Adrenal gland (tissue), 5 donors: ENCODE data around the gene ARHGAP8.

Experiments
- POLR2A ChIP-seq, 2 donors: fragments of 450-650 bp; IDR thresholded peaks; one replicate each; pipeline ENCODE4 v1.6.1; 2017; ENCODE audit warnings: antibody characterized with exemption in 2 of 2, mild to moderate bottlenecking in 2 of 2, moderate library complexity in 1 of 2
- TF ChIP-seq, protein P1 (sequence below), 6 experiments: fragments of 450-650 bp in 4 of 6; fragments of 200-600 bp in 2 of 6; sonication (generic) in 1 of 6; IDR thresholded peaks; 1 replicate in 5 of 6; 2 replicates in 1 of 6; pipeline versions ENCODE4 v1.5.1 to v1.8.0; 2016 to 2021; ENCODE audit warnings: antibody characterized with exemption in 6 of 6, mild to moderate bottlenecking in 2 of 6, moderate library complexity in 1 of 6
- donor health status: DM: no; HTN: no; CAD: no.

DNA sequence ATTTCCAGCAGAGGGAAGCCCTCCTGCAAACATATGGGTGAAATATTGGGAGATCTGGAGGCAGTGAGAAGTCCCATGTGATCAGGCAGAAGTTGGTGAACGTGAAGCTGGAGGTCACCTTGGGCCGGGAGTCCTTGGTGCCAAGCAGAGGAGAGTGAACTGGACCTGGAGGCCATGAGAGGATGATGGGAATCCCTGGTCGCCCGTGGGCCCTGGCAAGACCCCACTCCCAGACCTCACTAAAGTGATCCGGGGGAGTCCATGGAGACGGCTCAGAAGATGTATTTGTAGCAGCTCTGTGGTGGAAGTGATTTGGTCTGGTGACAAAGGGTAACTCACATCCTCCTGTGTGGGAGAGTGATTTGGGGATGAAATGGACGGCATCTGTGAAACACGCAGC lies 71.0 kb downstream of the ARHGAP8 start:
- TF ChIP-seq, protein P1, sequence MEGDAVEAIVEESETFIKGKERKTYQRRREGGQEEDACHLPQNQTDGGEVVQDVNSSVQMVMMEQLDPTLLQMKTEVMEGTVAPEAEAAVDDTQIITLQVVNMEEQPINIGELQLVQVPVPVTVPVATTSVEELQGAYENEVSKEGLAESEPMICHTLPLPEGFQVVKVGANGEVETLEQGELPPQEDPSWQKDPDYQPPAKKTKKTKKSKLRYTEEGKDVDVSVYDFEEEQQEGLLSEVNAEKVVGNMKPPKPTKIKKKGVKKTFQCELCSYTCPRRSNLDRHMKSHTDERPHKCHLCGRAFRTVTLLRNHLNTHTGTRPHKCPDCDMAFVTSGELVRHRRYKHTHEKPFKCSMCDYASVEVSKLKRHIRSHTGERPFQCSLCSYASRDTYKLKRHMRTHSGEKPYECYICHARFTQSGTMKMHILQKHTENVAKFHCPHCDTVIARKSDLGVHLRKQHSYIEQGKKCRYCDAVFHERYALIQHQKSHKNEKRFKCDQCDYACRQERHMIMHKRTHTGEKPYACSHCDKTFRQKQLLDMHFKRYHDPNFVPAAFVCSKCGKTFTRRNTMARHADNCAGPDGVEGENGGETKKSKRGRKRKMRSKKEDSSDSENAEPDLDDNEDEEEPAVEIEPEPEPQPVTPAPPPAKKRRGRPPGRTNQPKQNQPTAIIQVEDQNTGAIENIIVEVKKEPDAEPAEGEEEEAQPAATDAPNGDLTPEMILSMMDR (IDR thresholded peaks at IDR 0.05): no peak
- TF ChIP-seq POLR2A (IDR thresholded peaks at IDR 0.05): no peak
